ENCODE results near the gene SKI. TPM values are rescaled to one million over a fixed set of nuclear protein-coding genes. Genes with fewer than 3 reads are reported as not detected.

SKI gene
- total and polyA plus RNA-seq, 9 of the 15 experiments (the other 6 are each of a cell fraction or from before 2014, with no cell fraction given): 0.10 to 60.5 (median 4.6) TPM

DNA sequence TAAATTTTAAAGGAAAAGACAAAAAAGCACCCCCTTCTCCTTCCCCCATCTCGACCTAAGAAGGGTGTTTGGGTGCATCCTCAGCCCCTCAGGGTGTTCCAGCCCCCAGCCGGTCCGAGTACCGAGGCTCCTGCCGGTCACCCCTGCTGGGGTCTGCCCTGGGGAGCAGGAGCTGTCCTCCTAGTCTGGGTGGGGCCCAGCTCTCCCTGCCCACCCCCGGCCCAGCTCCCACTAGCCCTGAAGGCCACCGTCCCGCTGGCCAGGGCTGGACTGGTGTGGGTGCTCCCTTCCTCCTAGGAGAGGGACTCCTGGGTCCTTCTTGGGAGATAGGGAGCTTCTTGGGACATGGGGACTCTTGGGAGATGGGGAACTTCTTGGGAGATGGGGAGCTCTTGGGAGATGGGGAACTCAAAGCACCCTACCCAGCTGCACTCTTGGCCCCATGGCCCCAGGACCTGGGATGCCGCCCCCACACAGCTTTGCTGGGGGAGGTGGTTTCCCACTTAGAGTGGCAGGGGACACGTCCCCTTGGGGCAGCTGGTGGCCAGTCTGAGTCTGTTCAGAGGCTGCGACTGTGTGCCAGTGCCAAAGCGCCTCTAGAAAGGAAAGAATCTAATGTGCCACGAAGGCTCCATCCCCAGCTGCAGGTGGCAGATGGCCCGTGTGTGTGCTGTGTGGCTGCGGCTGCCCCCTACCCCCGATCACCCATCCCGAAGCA, 118.7 kb downstream of the SKI start (continued):
- TF ChIP-seq ZFPM2 (CRISPR knock-in tag; IDR thresholded peaks at IDR 0.05): no peak

DNA sequence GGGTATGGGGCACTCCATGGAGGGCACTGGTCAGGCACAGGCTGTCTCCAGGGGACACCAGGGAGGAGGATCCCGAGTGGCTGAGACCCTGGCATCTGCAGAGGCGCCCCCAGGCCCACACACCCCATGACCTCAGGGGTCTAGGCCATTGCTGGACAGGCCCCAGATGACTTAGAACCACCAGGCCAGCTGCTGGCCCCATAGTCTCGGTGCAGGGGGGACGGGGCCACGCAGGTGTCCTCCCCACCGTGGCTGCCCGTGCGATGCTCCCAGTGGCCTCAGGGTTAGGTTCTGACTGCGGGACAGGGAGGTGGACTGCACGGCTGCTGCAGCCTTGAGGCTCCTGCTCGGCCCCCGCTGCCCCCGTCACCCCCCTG, 119.3 kb downstream of the SKI start:
- 1% methylated on average over 13 of the region's 13 CpGs for WGBS (ENCODE audit: insufficient coverage, low coverage, missing lambda C conversion rate)
- H3K27ac ChIP-seq (ENCODE audit: extremely low read depth, low read depth, low read length): no peak overlapping the region
- FAIRE-seq (no peak), ATAC-seq (no peak), DNase-seq (ENCODE audit: extremely low read depth in 1 of 4, low spot score in 3 of 4) (no peak)
- ChIA-PET POLR2A (interaction anchor here (0.6 kb wide), 2 partner anchors 9 to 839 kb away, joined by 3 read pairs; no protein-coding TSS in a partner anchor), CTCF (ENCODE audit: low intra/inter-chr PET ratio) (no interaction called here)
- no peaks in the 10 kb centered on the region for H3K9me3 ChIP-seq (replicated peaks; ENCODE audit: control insufficient read depth, insufficient read depth, low read depth, low read length)
- H2AFZ ChIP-seq (ENCODE audit: low read depth, low read length): no peak overlapping the region
- H3K79me2 ChIP-seq (ENCODE audit: control insufficient read depth, insufficient read depth, low read length): no peaks in the 10 kb centered on the region
- in situ Hi-C loops (cut with MboI): no loop called here
- H3K4me2 ChIP-seq (ENCODE audit: insufficient read depth, low read length): no peak overlapping the region
- intact Hi-C loops (cut with micrococcal nuclease): no loop called here
- no TSS peak for BruUV-seq (replicated peaks)
- peaks cover 67 to 88% of the 10 kb centered on the region in 2 experiments for H3K27me3 ChIP-seq (ENCODE audit: control insufficient read depth in 2 of 2, insufficient read depth in 2 of 2, low read length in 2 of 2)
- no peak overlapping the region for H3K9ac ChIP-seq (ENCODE audit: insufficient read depth in 1 of 2, low read depth in 2 of 2, low read length in 2 of 2)
- H3K9me1 ChIP-seq (ENCODE audit: control insufficient read depth, insufficient read depth, low read length): no peaks in the 10 kb centered on the region
- no peak overlapping the region for H3K4me3 ChIP-seq
- H3K36me3 ChIP-seq (ENCODE audit: control insufficient read depth, insufficient read depth, low read length): no peaks in the 10 kb centered on the region
- H4K20me1 ChIP-seq (replicated peaks; ENCODE audit: control insufficient read depth, insufficient read depth, low read length): peaks cover 11% of the 10 kb centered on the region
- H3K4me1 ChIP-seq (replicated peaks in 1 of 2; ENCODE audit: control insufficient read depth in 2 of 2, insufficient read depth in 2 of 2, low read length in 2 of 2): peaks cover 0 to 35% of the 10 kb centered on the region in 2 experiments; a peak in 2 of 5 replicates
- TF ChIP-seq ZFPM2 (CRISPR knock-in tag; IDR thresholded peaks at IDR 0.05) (no peak), TCF3 (CRISPR knock-in tag; IDR thresholded peaks at IDR 0.05) (no peak), ZNF277 (CRISPR knock-in tag; IDR thresholded peaks at IDR 0.05; ENCODE audit: borderline replicate concordance) (no peak), RBM22 (IDR thresholded peaks at IDR 0.05; ENCODE audit: low read depth, low read length, poor library complexity, severe bottlenecking) (no peak), SIRT6 (IDR thresholded peaks at IDR 0.05; ENCODE audit: low read depth, low read length) (no peak), ZNF174 (CRISPR knock-in tag; IDR thresholded peaks at IDR 0.05) (no peak), HDAC8 (tag; IDR thresholded peaks at IDR 0.05) (no peak), STAT5A (IDR thresholded peaks at IDR 0.05; ENCODE audit: borderline replicate concordance, low read length) (no peak), ZNF76 (CRISPR knock-in tag; IDR thresholded peaks at IDR 0.05; ENCODE audit: borderline replicate concordance) (no peak), SREBF2 (CRISPR knock-in tag; IDR thresholded peaks at IDR 0.05) (no peak)
- TF ChIP-seq, protein P1, sequence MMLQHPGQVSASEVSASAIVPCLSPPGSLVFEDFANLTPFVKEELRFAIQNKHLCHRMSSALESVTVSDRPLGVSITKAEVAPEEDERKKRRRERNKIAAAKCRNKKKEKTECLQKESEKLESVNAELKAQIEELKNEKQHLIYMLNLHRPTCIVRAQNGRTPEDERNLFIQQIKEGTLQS (IDR thresholded peaks at IDR 0.05): no peak
- TF ChIP-seq, protein P1 (CRISPR knock-in tag; conservative IDR thresholded peaks at IDR 0.05): no peak
- TF ChIP-seq, protein P2, sequence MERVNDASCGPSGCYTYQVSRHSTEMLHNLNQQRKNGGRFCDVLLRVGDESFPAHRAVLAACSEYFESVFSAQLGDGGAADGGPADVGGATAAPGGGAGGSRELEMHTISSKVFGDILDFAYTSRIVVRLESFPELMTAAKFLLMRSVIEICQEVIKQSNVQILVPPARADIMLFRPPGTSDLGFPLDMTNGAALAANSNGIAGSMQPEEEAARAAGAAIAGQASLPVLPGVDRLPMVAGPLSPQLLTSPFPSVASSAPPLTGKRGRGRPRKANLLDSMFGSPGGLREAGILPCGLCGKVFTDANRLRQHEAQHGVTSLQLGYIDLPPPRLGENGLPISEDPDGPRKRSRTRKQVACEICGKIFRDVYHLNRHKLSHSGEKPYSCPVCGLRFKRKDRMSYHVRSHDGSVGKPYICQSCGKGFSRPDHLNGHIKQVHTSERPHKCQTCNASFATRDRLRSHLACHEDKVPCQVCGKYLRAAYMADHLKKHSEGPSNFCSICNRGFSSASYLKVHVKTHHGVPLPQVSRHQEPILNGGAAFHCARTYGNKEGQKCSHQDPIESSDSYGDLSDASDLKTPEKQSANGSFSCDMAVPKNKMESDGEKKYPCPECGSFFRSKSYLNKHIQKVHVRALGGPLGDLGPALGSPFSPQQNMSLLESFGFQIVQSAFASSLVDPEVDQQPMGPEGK (CRISPR knock-in tag; IDR thresholded peaks at IDR 0.05; ENCODE audit: borderline replicate concordance): no peak
- TF ChIP-seq, protein P3, sequence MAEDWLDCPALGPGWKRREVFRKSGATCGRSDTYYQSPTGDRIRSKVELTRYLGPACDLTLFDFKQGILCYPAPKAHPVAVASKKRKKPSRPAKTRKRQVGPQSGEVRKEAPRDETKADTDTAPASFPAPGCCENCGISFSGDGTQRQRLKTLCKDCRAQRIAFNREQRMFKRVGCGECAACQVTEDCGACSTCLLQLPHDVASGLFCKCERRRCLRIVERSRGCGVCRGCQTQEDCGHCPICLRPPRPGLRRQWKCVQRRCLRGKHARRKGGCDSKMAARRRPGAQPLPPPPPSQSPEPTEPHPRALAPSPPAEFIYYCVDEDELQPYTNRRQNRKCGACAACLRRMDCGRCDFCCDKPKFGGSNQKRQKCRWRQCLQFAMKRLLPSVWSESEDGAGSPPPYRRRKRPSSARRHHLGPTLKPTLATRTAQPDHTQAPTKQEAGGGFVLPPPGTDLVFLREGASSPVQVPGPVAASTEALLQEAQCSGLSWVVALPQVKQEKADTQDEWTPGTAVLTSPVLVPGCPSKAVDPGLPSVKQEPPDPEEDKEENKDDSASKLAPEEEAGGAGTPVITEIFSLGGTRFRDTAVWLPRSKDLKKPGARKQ (CRISPR knock-in tag; IDR thresholded peaks at IDR 0.05): no peak

Data from K562 (cell line).